Loucy (cell line): ENCODE data around the gene ADGRF4.

ENCODE experiments used
- H2AFZ ChIP-seq: fragments of 200-600 bp; sonication (generic); 2 replicates; pipeline ENCODE4 v1.6.0; 2016; ENCODE audit warnings: antibody characterized with exemption, mild to moderate bottlenecking, low read length, moderate library complexity
- H3F3A ChIP-seq: fragments of 200-600 bp; 2 replicates; pipeline ENCODE4 v1.6.0; 2016; ENCODE audit warnings: antibody characterized with exemption, low read depth, mild to moderate bottlenecking
- H3K27me3 ChIP-seq: fragments of 200-600 bp; sonication (generic); 2 replicates; pipeline ENCODE4 v1.6.1; 2014; ENCODE audit warnings: low read length, mild to moderate bottlenecking; ENCODE audit not compliant: insufficient read depth, poor library complexity, severe bottlenecking
- H3K36me3 ChIP-seq: fragments of 200-600 bp; sonication (generic); 2 replicates; pipeline ENCODE4 v1.6.1; 2016; ENCODE audit warnings: low read length; ENCODE audit not compliant: insufficient read depth
- H3K4me1 ChIP-seq: fragments of 200-600 bp; sonication (generic); 2 replicates; pipeline ENCODE4 v1.5.1; 2014; ENCODE audit warnings: low read length, mild to moderate bottlenecking; ENCODE audit not compliant: insufficient read depth, poor library complexity, severe bottlenecking
- H3K4me2 ChIP-seq: fragments of 200-600 bp; sonication (generic); 2 replicates; pipeline ENCODE4 v1.6.0; 2014; ENCODE audit warnings: antibody characterized with exemption, low read length, low read depth, mild to moderate bottlenecking; ENCODE audit not compliant: poor library complexity, severe bottlenecking
- H3K4me3 ChIP-seq: fragments of 200-600 bp; sonication (generic); 2 replicates; pipeline ENCODE4 v1.5.1; 2014; ENCODE audit warnings: low read length, mild to moderate bottlenecking, mixed read lengths; ENCODE audit not compliant: poor library complexity, severe bottlenecking
- H3K79me2 ChIP-seq: fragments of 200-600 bp; sonication (generic); 2 replicates; pipeline ENCODE4 v1.6.1; 2014; ENCODE audit warnings: low read length; ENCODE audit not compliant: insufficient read depth
- H3K9ac ChIP-seq: fragments of 200-600 bp; sonication (generic); 2 replicates; pipeline ENCODE4 v1.6.0; 2014; ENCODE audit warnings: mild to moderate bottlenecking, low read depth, low read length, moderate library complexity; ENCODE audit not compliant: poor library complexity, severe bottlenecking
- H3K9me2 ChIP-seq: fragments of 200-600 bp; sonication (generic); replicated peaks from 2 replicates; pipeline ENCODE4 v1.6.1; 2016; ENCODE audit warnings: low read depth, low read length, mixed read lengths
- H3K9me3 ChIP-seq: fragments of 200-600 bp; sonication (generic); 2 replicates; pipeline ENCODE4 v1.6.1; 2014; ENCODE audit warnings: mild to moderate bottlenecking, antibody characterized with exemption, low read length, low read depth; ENCODE audit not compliant: insufficient read depth
- H4K20me1 ChIP-seq: fragments of 200-600 bp; sonication (generic); 2 replicates; pipeline ENCODE4 v1.6.0; 2014; ENCODE audit warnings: antibody characterized with exemption, low read length, mild to moderate bottlenecking; ENCODE audit not compliant: insufficient read depth, poor library complexity, severe bottlenecking
- CTCF ChIP-seq: fragments of 200-600 bp; sonication (generic); conservative IDR thresholded peaks from 2 replicates; pipeline ENCODE4 v1.5.1; 2014; ENCODE audit warnings: mild to moderate bottlenecking, antibody characterized with exemption, low read length
- EZH2phosphoT487 ChIP-seq: fragments of 200-600 bp; IDR thresholded peaks from 2 replicates; pipeline ENCODE4 v1.6.1; 2018; ENCODE audit warnings: antibody characterized with exemption, mild to moderate bottlenecking, moderate library complexity, borderline replicate concordance

Gene ADGRF4

DNA sequence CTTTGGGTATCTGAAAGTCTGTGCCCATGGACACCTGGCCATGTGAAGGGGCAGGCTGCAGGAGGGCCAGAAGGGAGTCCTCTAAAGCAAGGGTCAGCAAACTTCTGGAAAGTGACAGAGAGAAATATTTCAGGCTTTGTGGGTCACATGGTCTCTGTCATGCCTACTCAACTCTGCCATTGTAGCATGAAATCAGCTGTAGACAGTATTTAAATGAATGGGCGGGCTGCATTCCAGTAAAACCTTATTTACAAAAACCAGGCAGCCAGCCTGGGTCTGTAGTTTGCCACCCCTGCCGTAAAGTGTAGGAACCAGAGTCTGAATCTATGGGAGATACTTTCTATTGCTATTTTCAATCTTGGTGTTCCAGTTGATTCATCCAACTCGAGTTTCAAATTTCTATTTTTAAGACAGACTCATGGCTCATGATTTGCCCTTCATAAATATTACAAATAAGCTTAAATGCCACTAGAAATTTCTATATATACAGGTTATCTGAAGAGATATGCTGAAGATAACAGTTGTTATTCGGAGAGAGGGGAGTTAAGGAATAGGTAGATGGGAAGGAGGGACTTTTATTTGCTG lies 19.0 kb upstream of the ADGRF4 start:
- Histone ChIP-seq H3K9me3 (no peaks in the 10 kb centered on the region), H3K79me2 (no peaks in the 10 kb centered on the region), H2AFZ (no peak overlapping the region), H3K4me1 (no peaks in the 10 kb centered on the region), H4K20me1 (no peaks in the 10 kb centered on the region), H3K9me2 (no peaks in the 10 kb centered on the region), H3F3A (no peaks in the 10 kb centered on the region), H3K4me2 (no peak overlapping the region), H3K9ac (no peak overlapping the region), H3K27me3 (no peaks in the 10 kb centered on the region), H3K36me3 (no peaks in the 10 kb centered on the region), H3K4me3 (no peak overlapping the region)
- TF ChIP-seq EZH2phosphoT487 (no peak), CTCF (no peak)

DNA sequence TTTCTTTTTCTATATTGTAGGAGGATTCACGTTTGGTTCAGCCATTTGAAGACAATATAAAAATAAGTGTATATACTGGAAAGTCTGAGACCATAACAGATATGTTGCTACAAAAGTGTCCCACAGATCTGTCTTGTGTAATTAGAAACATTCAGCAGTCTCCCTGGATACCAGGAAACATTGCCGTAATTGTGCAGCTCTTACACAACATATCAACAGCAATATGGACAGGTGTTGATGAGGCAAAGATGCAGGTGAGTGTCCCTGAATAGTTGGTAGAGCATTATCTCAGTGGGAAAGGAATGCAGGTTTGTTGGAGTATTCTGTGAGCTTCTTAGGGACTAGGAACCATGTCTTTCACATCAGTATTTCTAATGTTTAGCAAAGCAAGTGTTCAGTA lies 18.3 kb upstream of the ADGRF4 start:
- Histone ChIP-seq H3K9me3 (no peaks in the 10 kb centered on the region), H4K20me1 (no peaks in the 10 kb centered on the region)

GRCh38 chr6:47680724-47681123 lies 17.7 kb upstream of the ADGRF4 start:
- H3K4me1 ChIP-seq = no peaks in the 10 kb centered on the region
- H3F3A ChIP-seq = no peaks in the 10 kb centered on the region
- no peaks in the 10 kb centered on the region for H4K20me1 ChIP-seq
- H3K79me2 ChIP-seq = no peaks in the 10 kb centered on the region
- TF ChIP-seq EZH2phosphoT487 = no peak
- no peak for TF ChIP-seq CTCF
- no peaks in the 10 kb centered on the region for H3K27me3 ChIP-seq
- no peaks in the 10 kb centered on the region for H3K36me3 ChIP-seq
- no peak overlapping the region for H2AFZ ChIP-seq
- no peaks in the 10 kb centered on the region for H3K9me2 ChIP-seq
- H3K4me2 ChIP-seq = no peak overlapping the region
- H3K9ac ChIP-seq = no peak overlapping the region
- H3K9me3 ChIP-seq = no peaks in the 10 kb centered on the region
- no peak overlapping the region for H3K4me3 ChIP-seq

More for the DNA sequence above, 18.3 kb upstream of the ADGRF4 start:
- Histone ChIP-seq H3K36me3 (no peaks in the 10 kb centered on the region), H3K4me2 (no peak overlapping the region), H3K27me3 (no peaks in the 10 kb centered on the region), H3K4me1 (no peaks in the 10 kb centered on the region), H3K79me2 (no peaks in the 10 kb centered on the region), H3F3A (no peaks in the 10 kb centered on the region), H3K9ac (no peak overlapping the region), H2AFZ (no peak overlapping the region), H3K9me2 (no peaks in the 10 kb centered on the region), H3K4me3 (no peak overlapping the region)
- TF ChIP-seq EZH2phosphoT487 = no peak
